Breast epithelium (tissue), 3 donors: Measurements from ENCODE around the gene TMSB10.

Experiments used
- CTCF ChIP-seq, 3 donors: fragments of 450-650 bp; IDR thresholded peaks; one replicate each; pipeline ENCODE4 v1.5.1; 2016 to 2017; ENCODE audit warnings: antibody characterized with exemption in 3 of 3, mild to moderate bottlenecking in 3 of 3, moderate library complexity in 3 of 3
- POLR2A ChIP-seq: fragments of 450-650 bp; IDR thresholded peaks from one replicate; pipeline ENCODE4 v1.6.1; 2016; ENCODE audit warnings: antibody characterized with exemption, mild to moderate bottlenecking, moderate library complexity

GRCh38 chr2:84931384-84931821 is 25.9 kb downstream of the TMSB10 start:
- TF ChIP-seq CTCF (IDR thresholded peaks at IDR 0.05) (no peak), POLR2A (no peak)
